ENCODE measurements around the gene SREK1IP1. TPM values are rescaled to one million over a fixed set of nuclear protein-coding genes. Genes with fewer than 3 reads are reported as not detected.

SREK1IP1 gene
- total and polyA plus RNA-seq, 9 of the 15 experiments (the other 6 are each of a cell fraction or from before 2014, with no cell fraction given): 6.9 to 45.2 (median 21.7) TPM

GRCh38 chr5:64792469-64792868 is 24.0 kb upstream of the SREK1IP1 start (continued):
- no peak for TF ChIP-seq ELK3 (CRISPR knock-in tag; IDR thresholded peaks at IDR 0.05)
- no peak for TF ChIP-seq ZNF277 (CRISPR knock-in tag; IDR thresholded peaks at IDR 0.05; ENCODE audit: borderline replicate concordance)

- no peaks in the 10 kb centered on the region for H3K4me1 ChIP-seq (replicated peaks in 1 of 2; ENCODE audit: control insufficient read depth in 2 of 2, insufficient read depth in 2 of 2, low read length in 2 of 2)
- no peak overlapping the region for H3K27ac ChIP-seq (ENCODE audit: extremely low read depth, low read depth, low read length)
- H3K4me2 ChIP-seq (ENCODE audit: insufficient read depth, low read length): no peak overlapping the region
- intact Hi-C loops (cut with micrococcal nuclease) (no loop called here), in situ Hi-C loops (cut with MboI) (loop anchor here (25.0 kb wide), 1 partner anchor 553 kb away; no protein-coding TSS in a partner anchor)
- ChIA-PET POLR2A (no interaction called here), CTCF (ENCODE audit: low intra/inter-chr PET ratio) (no interaction called here)
- 50% methylated on average over 1 of the region's 1 CpG for WGBS (ENCODE audit: insufficient coverage, low coverage, missing lambda C conversion rate)
- no peaks in the 10 kb centered on the region for H3K79me2 ChIP-seq (ENCODE audit: control insufficient read depth, insufficient read depth, low read length)
- no peak for FAIRE-seq
- peaks cover 12% of the 10 kb centered on the region for H3K36me3 ChIP-seq (ENCODE audit: control insufficient read depth, insufficient read depth, low read length)
- no peak for DNase-seq (ENCODE audit: extremely low read depth in 1 of 4, low spot score in 3 of 4)
- H3K4me3 ChIP-seq: no peak overlapping the region
- H3K27me3 ChIP-seq (ENCODE audit: control insufficient read depth in 2 of 2, insufficient read depth in 2 of 2, low read length in 2 of 2): no peaks in the 10 kb centered on the region
- H3K9me3 ChIP-seq (replicated peaks; ENCODE audit: control insufficient read depth, insufficient read depth, low read depth, low read length): no peaks in the 10 kb centered on the region
- ATAC-seq: no peak
- no TSS peak for BruUV-seq (replicated peaks)
- no peaks in the 10 kb centered on the region for H4K20me1 ChIP-seq (replicated peaks; ENCODE audit: control insufficient read depth, insufficient read depth, low read length)
- no peaks in the 10 kb centered on the region for H3K9me1 ChIP-seq (ENCODE audit: control insufficient read depth, insufficient read depth, low read length)
- no peak overlapping the region for H2AFZ ChIP-seq (ENCODE audit: low read depth, low read length)
- no peak overlapping the region for H3K9ac ChIP-seq (ENCODE audit: insufficient read depth in 1 of 2, low read depth in 2 of 2, low read length in 2 of 2)
- TF ChIP-seq CBX2 (IDR thresholded peaks at IDR 0.05; ENCODE audit: insufficient read depth, low read length, poor library complexity, severe bottlenecking) (no peak), WHSC1 (IDR thresholded peaks at IDR 0.05; ENCODE audit: low read length) (no peak), MGA (IDR thresholded peaks at IDR 0.05) (no peak)
Measured at GRCh38 chr5:64790210-64790609, 21.7 kb upstream of the SREK1IP1 start.
